ENCODE results near the gene SYT9.

DNA sequence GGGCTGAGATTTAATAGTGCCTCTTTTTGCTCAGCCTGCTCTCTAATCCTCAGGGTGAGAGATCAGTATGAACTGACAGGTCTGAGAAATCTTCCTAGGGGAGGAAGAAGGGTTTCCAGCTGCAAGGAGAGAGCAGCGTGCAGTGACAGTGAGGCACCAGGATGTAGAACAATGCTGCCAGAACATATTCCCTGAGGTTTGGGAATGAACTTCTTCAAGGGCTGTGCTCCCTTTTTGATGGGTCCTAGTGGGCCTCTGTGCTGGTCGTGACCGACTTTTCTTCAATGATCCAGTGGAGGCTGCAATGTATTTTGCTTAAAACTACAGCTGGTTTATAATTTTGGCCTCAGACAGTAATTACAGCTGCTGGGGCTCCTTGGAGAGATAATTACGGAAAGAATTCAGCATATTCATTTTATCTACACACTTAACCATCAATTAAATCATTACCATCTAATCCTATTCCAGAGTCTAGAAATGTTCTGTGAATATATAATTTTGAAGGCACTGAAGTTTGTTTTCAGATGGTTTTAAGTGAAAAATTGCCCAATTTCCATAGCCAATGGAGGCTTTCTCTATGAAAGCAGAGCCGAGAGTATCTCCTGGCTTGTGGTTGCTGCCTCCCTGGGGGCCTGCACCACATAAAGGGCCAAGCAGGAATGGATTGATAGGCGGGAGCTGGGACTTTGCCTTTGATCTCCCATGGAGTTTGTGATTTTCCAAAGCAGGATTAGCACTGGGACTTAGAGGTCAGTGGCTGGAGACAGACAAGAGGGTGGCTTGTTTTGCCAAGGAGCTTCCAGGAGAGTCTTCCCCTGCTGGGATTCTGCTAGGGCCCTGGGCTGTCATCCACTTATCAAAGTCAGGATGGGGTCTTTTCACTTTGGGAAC, 192.6 kb downstream of the SYT9 start:
- TF ChIP-seq, protein P1, sequence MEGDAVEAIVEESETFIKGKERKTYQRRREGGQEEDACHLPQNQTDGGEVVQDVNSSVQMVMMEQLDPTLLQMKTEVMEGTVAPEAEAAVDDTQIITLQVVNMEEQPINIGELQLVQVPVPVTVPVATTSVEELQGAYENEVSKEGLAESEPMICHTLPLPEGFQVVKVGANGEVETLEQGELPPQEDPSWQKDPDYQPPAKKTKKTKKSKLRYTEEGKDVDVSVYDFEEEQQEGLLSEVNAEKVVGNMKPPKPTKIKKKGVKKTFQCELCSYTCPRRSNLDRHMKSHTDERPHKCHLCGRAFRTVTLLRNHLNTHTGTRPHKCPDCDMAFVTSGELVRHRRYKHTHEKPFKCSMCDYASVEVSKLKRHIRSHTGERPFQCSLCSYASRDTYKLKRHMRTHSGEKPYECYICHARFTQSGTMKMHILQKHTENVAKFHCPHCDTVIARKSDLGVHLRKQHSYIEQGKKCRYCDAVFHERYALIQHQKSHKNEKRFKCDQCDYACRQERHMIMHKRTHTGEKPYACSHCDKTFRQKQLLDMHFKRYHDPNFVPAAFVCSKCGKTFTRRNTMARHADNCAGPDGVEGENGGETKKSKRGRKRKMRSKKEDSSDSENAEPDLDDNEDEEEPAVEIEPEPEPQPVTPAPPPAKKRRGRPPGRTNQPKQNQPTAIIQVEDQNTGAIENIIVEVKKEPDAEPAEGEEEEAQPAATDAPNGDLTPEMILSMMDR (IDR thresholded peaks at IDR 0.05) = no peak
- no peak for TF ChIP-seq POLR2AphosphoS5 (IDR thresholded peaks at IDR 0.05)
